EL (cell line): Measurements from ENCODE around the gene NAGPA.

ENCODE experiments used
- DNase-seq: peaks from one replicate; pipeline ENCODE4 v3.0.0-alpha.2; 2016

The NAGPA gene

DNA sequence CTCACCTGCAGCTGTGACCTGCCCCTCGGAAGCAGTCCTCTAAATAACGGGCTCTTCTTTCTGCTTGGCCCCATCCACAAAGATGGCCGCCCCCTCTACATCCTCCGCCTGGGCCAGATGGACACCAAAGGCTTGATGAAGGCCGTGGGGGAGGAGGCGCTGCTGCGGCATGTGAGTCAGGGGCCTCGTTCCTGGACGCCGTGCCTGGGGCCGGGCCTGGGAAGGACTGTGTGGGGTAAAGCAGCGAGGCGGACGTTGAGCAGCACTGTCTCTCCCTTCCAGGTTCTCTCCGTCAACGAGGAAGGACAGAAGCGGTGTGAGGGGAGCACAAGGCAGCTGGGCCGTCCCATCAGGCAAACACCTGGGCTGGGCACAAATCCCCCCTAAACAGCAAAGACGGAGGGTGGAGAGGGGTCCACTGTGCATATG lies 33.1 kb downstream of the NAGPA start:
- DNase-seq, result no peak

DNA sequence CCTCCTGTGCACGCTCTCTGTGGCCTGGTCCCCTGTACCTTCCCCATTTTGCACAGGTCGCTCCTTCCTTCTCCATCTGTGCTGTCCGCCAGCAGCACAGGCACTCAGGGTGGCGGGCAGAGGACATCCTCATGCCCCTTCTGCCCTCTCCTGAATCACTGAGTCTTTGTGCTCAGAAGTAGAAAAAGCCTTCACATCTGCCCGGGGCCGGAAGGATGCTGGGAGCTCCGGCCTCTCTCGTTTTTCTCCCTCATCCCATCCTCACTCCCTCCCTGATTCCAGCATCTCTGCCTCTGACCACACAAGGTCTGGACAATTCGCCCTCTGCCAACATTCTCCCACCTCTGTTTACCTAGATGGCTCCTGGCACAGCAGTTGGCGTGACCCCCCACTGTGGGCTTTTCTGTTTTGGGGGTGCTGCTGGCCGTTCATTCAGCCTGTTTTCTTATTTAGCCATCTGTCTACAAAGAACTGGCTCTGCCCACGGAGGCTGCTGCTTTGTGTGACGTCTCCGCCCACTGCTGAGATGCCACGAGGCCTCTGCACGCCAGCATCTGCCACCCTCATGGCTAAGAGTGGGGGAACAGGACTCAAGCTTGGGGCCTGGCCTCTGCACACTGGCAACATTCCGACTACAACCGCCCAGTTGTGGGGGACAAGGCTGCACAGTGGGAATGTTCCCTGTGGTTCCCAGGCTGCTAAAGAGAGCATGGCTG lies 38.9 kb downstream of the NAGPA start:
- no peak for DNase-seq

DNA sequence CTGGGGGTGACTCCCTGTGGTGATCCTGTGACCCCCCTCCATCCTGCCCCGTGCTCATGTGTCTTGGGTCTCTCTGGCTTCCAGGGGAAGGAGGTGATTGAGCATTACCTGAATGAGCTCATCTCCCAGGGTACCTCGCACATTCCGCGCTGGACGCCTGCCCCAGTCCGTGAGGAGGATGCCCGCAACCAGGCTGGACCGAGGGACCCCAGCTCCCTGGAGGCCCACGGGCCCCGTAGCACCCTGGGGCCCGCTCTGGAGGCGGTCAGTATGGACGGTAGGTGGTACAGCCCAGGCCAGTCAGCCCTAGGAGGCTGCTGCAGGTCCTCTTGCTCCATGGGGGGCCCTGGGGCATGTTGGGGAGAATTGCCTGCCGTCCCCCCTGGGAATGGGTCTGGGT lies 42.0 kb downstream of the NAGPA start:
- no peak for DNase-seq

DNA sequence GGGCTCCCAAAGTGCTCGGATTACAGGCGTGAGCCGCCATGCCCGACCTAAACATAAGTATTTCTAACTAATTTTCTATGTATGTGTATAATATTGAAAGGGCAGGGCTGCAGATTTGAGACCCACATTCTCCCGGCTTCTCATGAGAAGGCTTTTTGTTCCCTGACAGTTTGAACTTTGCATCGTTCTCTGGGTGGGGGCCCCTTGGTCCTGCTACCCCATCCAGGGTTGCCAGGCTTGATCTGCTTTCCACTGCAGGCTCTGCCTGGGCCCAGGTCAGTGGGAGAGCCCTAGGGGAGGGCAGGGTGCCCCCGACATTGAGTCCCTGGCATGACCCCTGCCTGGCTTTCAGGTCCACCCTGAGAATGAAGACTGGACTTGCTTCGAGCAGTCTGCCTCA lies 43.3 kb downstream of the NAGPA start:
- no peak for DNase-seq

- no peak for DNase-seq
These were observed 44.2 kb downstream of the NAGPA start for GRCh38 chr16:4989391-4990006.

GRCh38 chr16:4988647-4989046 lies 45.1 kb downstream of the NAGPA start:
- DNase-seq, result no peak

DNA sequence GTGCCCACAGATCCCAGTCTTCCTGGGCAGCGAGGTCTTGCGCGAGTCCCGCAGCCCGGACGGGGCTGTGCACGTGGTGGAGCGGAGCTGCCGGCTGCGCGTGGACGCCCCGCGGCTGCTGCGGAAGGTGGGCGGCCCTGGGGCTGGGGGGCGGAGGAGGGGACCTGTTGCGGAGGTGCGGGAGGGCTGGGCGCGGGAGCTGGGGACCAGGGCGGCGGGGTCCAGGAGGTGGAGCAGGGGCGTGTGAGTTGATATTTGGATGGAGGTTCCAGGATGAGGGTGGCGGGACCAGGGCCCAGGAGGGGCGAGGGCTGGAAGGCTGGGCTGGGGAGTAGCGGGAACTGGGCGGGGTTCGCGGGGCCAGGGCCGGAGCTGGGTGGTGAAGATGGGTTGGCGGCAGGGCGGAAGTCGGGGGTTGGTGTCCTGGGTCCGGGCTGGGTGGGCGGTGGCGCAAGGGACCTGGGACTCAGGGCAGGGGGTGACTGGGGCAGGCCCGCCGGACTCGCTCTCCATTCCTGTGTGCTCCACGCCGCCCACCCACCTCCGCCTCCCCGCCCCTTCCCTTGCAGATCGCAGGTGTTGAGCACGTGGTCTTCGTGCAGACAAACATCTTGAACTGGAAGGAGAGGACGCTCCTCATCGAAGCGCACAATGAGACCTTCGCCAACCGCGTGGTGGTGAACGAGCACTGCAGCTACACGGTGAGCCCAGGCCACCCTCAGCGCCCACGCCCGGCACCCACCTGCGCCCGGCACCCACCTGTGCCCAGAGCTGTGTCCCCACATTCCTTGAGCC lies 46.0 kb downstream of the NAGPA start:
- no peak for DNase-seq

- no peak for DNase-seq
These were observed 46.5 kb downstream of the NAGPA start for GRCh38 chr16:4987250-4987579.

- DNase-seq, result no peak
These were observed 49.4 kb downstream of the NAGPA start for GRCh38 chr16:4984174-4984990.

GRCh38 chr16:4982056-4982867 lies 51.5 kb downstream of the NAGPA start:
- DNase-seq, result no peak

- DNase-seq, result no peak
These were observed 52.3 kb downstream of the NAGPA start for GRCh38 chr16:4981473-4981872.

- no peak for DNase-seq
These were observed 53.0 kb downstream of the NAGPA start for GRCh38 chr16:4980691-4981090.

GRCh38 chr16:4979736-4980660 lies 53.7 kb downstream of the NAGPA start:
- DNase-seq, result no peak

DNA sequence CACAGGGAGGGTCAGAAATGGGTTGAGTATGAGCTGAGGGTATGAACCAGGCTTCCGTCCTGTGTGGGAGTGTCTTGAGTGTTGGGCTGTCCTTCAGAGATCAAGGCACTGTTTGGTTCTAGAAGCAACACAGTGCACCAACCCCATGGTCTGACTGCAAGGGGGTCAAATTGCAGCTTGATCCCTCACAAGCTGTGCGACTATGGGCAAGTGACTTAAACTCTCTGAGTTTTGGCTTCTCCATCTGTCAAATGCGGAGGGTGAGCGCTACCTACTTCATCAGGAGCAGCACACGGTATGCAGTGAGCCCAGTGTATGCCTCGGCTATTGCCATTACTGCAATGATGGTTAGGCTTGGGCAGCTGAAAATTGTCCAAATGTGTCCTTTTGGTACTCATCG lies 54.6 kb downstream of the NAGPA start:
- no peak for DNase-seq

DNA sequence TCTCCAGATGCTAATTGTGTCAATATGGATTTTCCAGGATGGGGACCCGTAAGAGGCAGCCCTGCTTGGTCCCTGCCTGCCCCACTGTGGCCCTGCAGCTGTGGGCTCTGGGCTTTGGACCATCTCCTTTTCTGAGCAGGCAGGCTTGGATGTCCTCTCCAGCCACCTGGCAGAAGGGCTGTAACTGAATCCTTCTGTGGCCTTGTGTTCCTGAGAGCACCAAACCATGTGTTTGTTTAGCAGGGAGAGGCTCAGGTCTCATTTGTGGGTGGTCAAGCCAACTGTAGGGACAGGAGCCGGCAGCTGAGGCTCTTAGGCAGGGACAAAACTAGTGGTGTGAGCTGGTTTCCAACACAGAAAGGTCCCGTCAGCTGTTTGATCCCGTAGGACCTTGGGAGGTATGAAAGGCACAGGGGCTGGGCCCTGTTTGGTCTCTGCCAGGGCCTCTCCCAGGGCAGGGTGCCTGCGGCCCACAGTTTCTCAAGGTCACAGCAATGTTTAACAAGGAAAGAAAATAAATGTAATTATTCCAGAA lies 57.1 kb downstream of the NAGPA start:
- no peak for DNase-seq

DNA sequence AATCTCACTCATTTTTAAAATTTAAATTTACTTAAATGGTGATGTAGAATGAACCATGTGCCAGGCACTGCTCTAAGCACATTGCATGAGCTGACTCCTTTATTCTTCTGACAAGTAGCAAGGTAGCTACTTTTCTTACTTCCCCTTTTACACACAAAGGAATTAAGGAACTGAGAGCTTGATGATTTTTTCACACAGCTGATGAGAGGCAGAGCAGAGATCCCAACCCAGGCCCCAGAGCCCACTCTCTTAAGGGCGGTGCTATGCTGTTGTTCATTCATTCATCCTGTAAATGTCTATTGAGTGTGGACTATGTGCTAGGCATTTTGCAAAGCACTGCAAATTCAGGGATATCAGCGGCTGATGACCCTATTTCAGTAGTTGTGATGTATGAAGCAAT lies 57.7 kb downstream of the NAGPA start:
- DNase-seq, result no peak
